ENCODE measurements around the gene GNA14. TPM values are rescaled to one million over a fixed set of nuclear protein-coding genes. Genes with fewer than 3 reads are reported as not detected.

Gene GNA14
- total RNA-seq, 2 experiments from 2014 or later, result not detected

DNA sequence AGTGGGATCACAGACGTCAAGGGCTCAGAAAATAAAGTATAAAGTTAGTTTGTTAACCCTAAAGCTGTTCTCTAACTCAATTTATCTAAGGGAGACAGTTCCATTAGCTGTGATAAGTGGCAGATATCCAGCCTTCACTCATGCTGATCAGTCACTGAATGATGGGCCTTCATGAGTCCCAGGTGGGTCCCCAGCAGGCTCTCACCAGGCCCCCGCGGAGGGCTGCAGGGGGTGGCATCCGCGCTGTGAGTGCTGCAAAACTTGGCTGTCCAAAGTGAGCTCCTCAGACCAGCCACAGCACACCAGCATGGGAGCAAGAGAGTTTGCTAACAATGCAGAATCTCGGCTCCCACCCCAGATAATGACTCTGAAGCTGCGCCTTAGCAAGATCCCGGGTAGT is 187.2 kb downstream of the GNA14 start:
- CTCF ChIA-PET, result interaction anchor here (1.2 to 9.0 kb wide), 3 partner anchors 15 to 575 kb away, joined by 3 to 132 read pairs (median 7); no protein-coding TSS in a partner anchor
- Mint-ChIP-seq H3K36me3 (no peaks in the 10 kb centered on the region), H3K27me3 (peaks cover 1% of the 10 kb centered on the region), H3K27ac (no peak overlapping the region), H3K4me1 (ENCODE audit: low read depth) (peaks cover 9% of the 10 kb centered on the region), H3K9me3 (no peaks in the 10 kb centered on the region), H3K4me3 (no peak overlapping the region)
- intact Hi-C loops (cut with micrococcal nuclease), result no loop called here
- DNase-seq, result no peak
- POLR2A ChIA-PET, result interaction anchor here (0.8 kb wide), 1 partner anchor 10 kb away, joined by 3 read pairs; no protein-coding TSS in a partner anchor

DNA sequence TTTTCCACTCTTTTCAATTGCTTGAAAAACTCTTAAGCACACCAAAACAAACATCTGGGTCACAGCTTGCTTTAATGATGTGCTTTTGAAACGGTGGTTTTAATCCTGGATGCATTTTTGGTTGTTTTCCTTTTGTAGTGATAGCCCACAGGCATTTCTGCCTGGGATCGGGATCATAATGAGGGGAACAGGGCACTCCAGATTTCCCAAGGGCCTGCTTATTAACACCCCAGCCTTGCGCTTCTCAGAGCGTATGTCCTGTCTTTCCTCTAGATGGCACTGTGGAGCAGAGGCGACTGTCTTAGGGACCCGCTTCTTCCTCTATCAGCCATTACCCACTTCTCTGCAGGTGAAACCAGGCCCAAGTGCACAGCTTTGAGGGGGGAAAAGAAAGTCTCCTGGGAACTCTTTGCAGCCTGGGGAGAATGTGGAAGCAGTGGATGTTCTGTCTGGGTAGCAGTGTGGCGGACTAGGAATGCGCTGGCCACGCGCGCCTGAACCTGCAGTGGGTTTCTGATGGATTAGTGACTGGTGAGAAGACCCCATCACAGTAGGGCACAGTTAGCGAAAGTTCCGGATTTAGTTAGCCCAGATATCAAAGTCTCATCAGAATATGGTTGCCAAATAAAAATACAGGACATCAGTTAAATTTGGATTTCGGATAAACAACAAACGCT is 190.1 kb downstream of the GNA14 start:
- CTCF ChIA-PET, result interaction anchor here (0.6 to 9.0 kb wide), 46 partner anchors 9 to 664 kb away, joined by 3 to 132 read pairs (median 4); partner anchors contain the start of gene VPS13A
- Mint-ChIP-seq H3K9me3 (no peaks in the 10 kb centered on the region), H3K4me1 (ENCODE audit: low read depth) (peaks cover 13% of the 10 kb centered on the region), H3K27me3 (no peaks in the 10 kb centered on the region), H3K27ac (no peak overlapping the region), H3K36me3 (no peaks in the 10 kb centered on the region), H3K4me3 (no peak overlapping the region)
- POLR2A ChIA-PET, result no interaction called here
- intact Hi-C loops (cut with micrococcal nuclease), result loop anchor here (1.0 to 10.0 kb wide), 9 partner anchors 18 to 757 kb away; partner anchors contain the start of genes GNA14, GNAQ and VPS13A
- peak; percentile 75 for DNase-seq

DNA sequence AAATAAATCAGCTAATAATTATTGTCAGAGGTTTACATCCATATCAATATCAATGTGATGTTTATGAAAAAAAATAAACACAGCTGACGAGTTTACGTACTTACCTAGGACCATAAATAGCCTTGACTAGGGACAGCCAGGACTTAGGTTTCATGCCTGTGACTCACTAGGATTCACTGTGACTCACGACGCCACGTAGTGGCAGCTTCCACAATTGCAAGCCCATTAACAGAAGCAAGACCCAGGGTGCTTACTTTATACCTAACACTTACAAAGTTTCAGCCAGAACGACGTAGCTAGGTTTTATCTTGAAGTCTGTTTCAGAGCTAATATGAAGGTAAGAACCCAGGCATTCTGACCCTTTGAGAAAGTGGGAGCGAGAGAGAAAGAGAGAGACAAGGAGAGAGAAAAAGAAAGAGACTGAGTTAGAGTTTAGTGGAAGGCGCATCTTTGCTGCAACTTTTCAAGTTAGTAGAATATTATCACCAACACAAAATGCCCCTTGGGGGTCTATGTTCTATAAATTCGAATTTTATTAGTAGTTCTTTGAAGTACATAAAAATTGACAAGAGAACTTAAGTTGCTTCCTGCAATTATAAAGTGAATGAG is 191.2 kb downstream of the GNA14 start:
- no peak overlapping the region for H3K4me3 Mint-ChIP-seq
- H3K4me1 Mint-ChIP-seq (ENCODE audit: low read depth), result peaks cover 13% of the 10 kb centered on the region
- H3K9me3 Mint-ChIP-seq, result no peaks in the 10 kb centered on the region
- H3K27ac Mint-ChIP-seq, result no peak overlapping the region
- POLR2A ChIA-PET, result interaction anchor here (0.6 kb wide), 1 partner anchor 20 kb away, joined by 3 read pairs; no protein-coding TSS in a partner anchor
- CTCF ChIA-PET, result interaction anchor here (0.5 to 9.0 kb wide), 61 partner anchors 8 to 665 kb away, joined by 3 to 132 read pairs (median 4); partner anchors contain the start of gene VPS13A
- H3K36me3 Mint-ChIP-seq, result no peaks in the 10 kb centered on the region
- intact Hi-C loops (cut with micrococcal nuclease), result loop anchor here (1.0 to 10.0 kb wide), 5 partner anchors 190 to 758 kb away; partner anchors contain the start of genes GNA14 and GNAQ
- DNase-seq, result peak; percentile 91
- no peaks in the 10 kb centered on the region for H3K27me3 Mint-ChIP-seq

DNA sequence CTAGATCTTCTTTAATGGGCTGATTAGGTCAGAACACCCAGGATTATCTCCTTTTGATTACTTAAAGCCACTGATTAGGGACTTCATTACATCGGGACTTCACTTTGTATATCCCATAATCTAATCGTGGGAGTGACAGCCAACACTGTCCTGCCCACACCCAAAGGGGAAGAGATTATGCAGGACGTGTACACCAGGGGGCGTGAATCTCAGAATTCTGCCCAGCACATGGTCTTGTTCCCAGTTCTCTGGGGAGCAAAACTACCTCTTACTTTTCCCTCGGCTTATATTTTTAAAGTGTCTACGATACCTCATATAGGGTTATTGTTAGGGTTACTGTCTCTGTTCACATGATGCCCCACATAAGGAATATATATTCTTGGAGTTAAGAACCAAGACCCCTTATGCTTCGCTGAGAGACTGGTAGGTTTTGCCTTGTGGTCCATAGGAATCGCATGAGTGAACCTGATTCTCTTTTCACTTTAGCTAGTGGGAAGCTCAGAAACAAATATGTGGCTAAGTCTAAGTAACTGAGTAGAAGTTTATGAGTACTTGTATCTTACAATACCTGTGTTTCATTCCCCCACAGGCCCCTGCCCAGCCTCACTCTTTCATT is 192.7 kb downstream of the GNA14 start:
- ChIA-PET POLR2A (no interaction called here), CTCF (interaction anchor here (0.8 to 9.0 kb wide), 21 partner anchors 8 to 667 kb away, joined by 3 to 132 read pairs (median 11); no protein-coding TSS in a partner anchor)
- peaks cover 3% of the 10 kb centered on the region for H3K27me3 Mint-ChIP-seq
- H3K36me3 Mint-ChIP-seq, result no peaks in the 10 kb centered on the region
- H3K27ac Mint-ChIP-seq, result no peak overlapping the region
- intact Hi-C loops (cut with micrococcal nuclease), result loop anchor here (1.0 to 10.0 kb wide), 5 partner anchors 33 to 759 kb away; partner anchors contain the start of genes GNA14 and GNAQ
- no peaks in the 10 kb centered on the region for H3K9me3 Mint-ChIP-seq
- peaks cover 13% of the 10 kb centered on the region for H3K4me1 Mint-ChIP-seq (ENCODE audit: low read depth)
- H3K4me3 Mint-ChIP-seq, result no peak overlapping the region
- peak; percentile 68 for DNase-seq

DNA sequence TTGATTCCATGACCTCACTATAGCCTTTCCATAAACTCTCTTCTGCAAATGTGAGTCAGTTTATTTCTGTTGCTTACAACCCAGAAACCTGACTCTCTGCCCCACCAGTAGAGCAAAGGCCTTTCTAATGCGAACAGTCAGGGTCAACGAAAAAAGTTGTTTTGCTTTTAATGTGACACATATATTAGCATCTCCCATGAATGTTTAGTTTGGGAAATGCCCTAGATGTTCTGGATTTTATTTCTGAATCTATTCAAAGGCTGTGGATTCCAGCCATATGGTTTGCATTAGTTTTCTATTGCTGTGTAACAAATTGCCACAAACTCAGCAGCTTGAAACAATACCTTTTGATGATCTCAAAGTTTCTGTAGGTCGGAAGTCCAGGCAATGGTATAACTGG is 193.5 kb downstream of the GNA14 start:
- intact Hi-C loops (cut with micrococcal nuclease), result loop anchor here (1.0 to 10.0 kb wide), 5 partner anchors 34 to 760 kb away; partner anchors contain the start of genes GNA14 and GNAQ
- CTCF ChIA-PET, result interaction anchor here (0.6 to 9.0 kb wide), 11 partner anchors 12 to 705 kb away, joined by 3 to 132 read pairs (median 6); no protein-coding TSS in a partner anchor
- Mint-ChIP-seq H3K4me1 (ENCODE audit: low read depth) (peaks cover 13% of the 10 kb centered on the region), H3K36me3 (no peaks in the 10 kb centered on the region), H3K27ac (no peak overlapping the region), H3K27me3 (peaks cover 3% of the 10 kb centered on the region), H3K9me3 (no peaks in the 10 kb centered on the region), H3K4me3 (no peak overlapping the region)
- no peak for DNase-seq
- POLR2A ChIA-PET, result no interaction called here

DNA sequence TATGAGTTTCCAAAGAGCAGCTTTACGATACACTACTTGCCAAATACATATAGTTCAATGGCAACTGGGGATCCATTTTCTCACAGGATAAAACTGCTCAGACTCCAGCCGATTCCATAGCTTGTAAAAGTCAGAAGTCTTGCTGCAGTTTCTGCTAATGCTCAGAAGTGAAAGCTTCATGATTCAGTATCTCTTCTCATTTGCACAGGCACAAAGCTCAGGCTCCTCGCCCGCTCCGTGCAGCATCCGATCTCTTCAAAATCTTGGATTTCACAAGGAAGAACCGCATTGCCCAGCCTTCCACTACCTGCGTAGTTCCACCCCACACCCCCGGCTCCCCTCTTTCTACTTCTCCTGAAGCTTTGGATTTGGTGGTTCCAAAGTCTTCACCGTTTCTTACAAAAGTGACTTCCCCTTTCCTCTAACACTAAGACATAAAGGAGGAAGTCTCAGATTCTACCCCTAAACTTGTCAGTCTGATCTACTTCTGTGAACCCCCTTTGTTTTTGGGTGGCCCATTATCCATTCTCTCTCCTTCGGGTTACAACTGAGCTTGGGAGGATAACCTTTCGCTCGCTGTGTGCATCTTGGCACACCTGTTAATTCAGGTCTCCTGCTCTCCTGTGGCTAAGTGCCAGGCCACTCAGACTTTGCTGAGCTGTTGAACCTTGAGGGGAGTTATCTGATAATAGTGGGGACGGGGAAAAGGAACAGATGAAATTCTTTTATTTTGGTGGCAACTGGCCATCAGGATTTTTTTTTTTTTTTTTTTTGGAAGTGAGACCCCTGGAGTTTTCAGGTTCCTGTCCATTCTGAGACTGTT is 194.1 kb downstream of the GNA14 start:
- ChIA-PET POLR2A (no interaction called here), CTCF (interaction anchor here (0.6 to 9.0 kb wide), 10 partner anchors 12 to 705 kb away, joined by 3 to 132 read pairs (median 6); no protein-coding TSS in a partner anchor)
- peaks cover 13% of the 10 kb centered on the region for H3K4me1 Mint-ChIP-seq (ENCODE audit: low read depth)
- intact Hi-C loops (cut with micrococcal nuclease), result loop anchor here (10.0 kb wide), 2 partner anchors 391 to 761 kb away; no protein-coding TSS in a partner anchor
- H3K9me3 Mint-ChIP-seq, result no peaks in the 10 kb centered on the region
- H3K27ac Mint-ChIP-seq, result no peak overlapping the region
- no peak for DNase-seq
- no peaks in the 10 kb centered on the region for H3K36me3 Mint-ChIP-seq
- peak overlapping the region; percentile 51 for H3K4me3 Mint-ChIP-seq
- H3K27me3 Mint-ChIP-seq, result peaks cover 5% of the 10 kb centered on the region

DNA sequence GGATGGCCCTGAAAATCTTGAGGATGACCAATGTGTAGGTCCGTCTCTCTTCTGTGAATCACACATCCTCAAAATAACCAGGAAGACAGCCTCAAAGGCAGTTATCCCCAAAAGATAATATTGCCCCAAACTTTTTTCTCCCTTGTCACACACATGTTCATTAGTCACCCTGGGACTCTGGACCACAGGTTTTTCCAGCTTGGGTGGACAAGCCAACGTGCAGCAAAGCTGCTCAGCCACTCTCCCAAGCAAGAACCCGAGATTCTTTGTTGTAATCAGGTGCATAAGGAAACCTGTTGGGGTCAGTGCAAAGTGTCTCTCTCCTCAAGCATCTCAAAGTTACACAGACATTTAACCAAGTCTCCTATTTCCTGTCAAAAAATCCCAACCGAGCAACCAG is 196.6 kb downstream of the GNA14 start:
- intact Hi-C loops (cut with micrococcal nuclease), result loop anchor here (10.0 kb wide), 2 partner anchors 393 to 763 kb away; no protein-coding TSS in a partner anchor

DNA sequence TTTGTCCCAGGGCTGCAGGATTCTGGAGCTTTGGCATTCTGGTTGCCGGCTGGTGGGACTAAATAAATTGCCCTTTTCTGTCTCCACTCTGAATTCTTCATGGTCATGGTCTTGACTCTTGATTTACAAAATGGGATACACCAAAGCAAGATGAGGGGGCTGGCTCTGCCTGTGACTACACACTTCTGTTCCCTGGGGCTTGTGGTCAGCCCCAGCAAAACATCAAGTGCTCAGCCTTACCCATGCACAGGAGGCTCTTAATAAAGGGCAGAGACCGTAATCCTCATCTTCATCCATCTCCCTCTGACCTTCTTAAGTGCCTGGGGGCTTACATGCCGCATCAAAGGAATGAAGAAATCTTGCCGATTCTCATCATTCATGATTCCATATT is 198.0 kb downstream of the GNA14 start:
- intact Hi-C loops (cut with micrococcal nuclease), result loop anchor here (10.0 kb wide), 2 partner anchors 395 to 765 kb away; no protein-coding TSS in a partner anchor
- peaks cover 5% of the 10 kb centered on the region for H3K27me3 Mint-ChIP-seq
- no peak overlapping the region for H3K4me3 Mint-ChIP-seq

More for the DNA sequence above, 196.6 kb downstream of the GNA14 start:
- Mint-ChIP-seq H3K4me3 (no peak overlapping the region), H3K9me3 (peaks cover 8% of the 10 kb centered on the region), H3K36me3 (no peaks in the 10 kb centered on the region), H3K4me1 (ENCODE audit: low read depth) (peaks cover 5% of the 10 kb centered on the region), H3K27me3 (peaks cover 5% of the 10 kb centered on the region), H3K27ac (no peak overlapping the region)
- no peak for DNase-seq
- ChIA-PET CTCF (interaction anchor here (0.6 to 4.8 kb wide), 2 partner anchors 17 to 215 kb away, joined by 3 to 26 read pairs; no protein-coding TSS in a partner anchor), POLR2A (interaction anchor here (0.7 kb wide), 1 partner anchor 9 kb away, joined by 3 read pairs; no protein-coding TSS in a partner anchor)

DNA sequence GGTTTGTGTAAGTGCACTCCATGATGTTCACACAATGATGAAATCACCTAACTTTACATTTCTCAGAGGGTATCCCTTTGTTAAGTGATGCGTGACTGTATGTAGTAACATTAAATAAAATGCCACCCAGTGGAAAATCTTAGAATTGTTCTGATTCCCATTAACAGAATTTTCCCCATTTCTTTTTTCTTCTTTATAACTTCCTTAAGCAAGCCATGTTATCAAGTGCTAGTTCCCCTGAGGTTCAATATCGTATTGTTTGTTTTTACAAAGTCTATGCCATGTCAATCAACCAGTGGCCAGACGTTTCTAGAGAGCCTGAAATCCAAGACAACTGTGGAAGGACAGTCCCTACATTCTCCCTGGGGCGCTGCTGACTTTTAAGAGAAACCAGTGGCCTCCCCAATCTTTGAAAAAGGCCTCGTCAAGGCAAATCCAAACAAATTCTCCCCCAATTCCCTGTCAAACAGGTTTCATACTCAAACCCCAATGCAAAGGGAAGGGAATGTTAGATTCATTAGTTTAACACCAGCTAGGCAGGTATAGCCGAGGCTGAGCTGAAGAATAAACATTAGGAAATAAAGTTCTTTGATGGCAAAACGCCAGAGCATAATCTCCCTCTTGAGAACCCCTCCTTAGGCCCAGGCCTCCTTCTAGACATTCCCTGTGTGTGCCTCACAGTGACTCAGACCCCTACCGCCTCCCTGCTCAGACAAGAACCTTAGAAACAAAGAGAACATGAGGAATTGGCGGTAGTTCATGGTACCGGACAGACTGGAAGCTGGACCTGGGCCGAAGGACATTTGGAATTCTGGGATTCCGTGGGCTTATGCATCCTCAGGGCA is 198.7 kb downstream of the GNA14 start:
- Mint-ChIP-seq H3K9me3 (peaks cover 8% of the 10 kb centered on the region), H3K27me3 (peaks cover 5% of the 10 kb centered on the region), H3K4me3 (no peak overlapping the region), H3K4me1 (ENCODE audit: low read depth) (peaks cover 5% of the 10 kb centered on the region), H3K27ac (no peak overlapping the region), H3K36me3 (no peaks in the 10 kb centered on the region)
- intact Hi-C loops (cut with micrococcal nuclease), result loop anchor here (10.0 kb wide), 2 partner anchors 395 to 765 kb away; no protein-coding TSS in a partner anchor
- CTCF ChIA-PET, result no interaction called here
- DNase-seq, result no peak
- POLR2A ChIA-PET, result no interaction called here

More for the DNA sequence above, 198.0 kb downstream of the GNA14 start:
- ChIA-PET CTCF (interaction anchor here (1.1 kb wide), 1 partner anchor 39 kb away, joined by 4 read pairs; no protein-coding TSS in a partner anchor), POLR2A (no interaction called here)
- DNase-seq, result no peak
- Mint-ChIP-seq H3K27ac (no peak overlapping the region), H3K9me3 (peaks cover 8% of the 10 kb centered on the region), H3K36me3 (no peaks in the 10 kb centered on the region), H3K4me1 (ENCODE audit: low read depth) (peaks cover 5% of the 10 kb centered on the region)

DNA sequence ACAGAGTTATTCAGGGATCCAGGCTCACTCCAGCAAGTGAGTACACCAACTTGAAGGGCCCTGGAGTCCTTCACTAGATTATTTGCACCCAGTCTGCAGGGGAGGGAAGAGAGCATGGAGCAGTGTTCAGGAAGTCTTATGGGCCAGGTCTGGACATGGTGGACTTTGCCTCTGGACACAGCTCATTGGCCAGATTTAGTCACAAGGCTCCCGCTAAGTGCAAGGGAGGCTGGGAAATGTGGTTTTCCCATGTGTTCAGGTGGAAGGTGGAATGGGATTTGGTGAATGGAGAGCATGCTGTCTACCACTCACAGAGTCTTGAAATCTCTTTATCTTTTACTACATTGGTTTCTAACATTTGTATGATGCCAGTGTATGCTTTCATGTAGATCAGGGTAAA is 200.5 kb downstream of the GNA14 start:
- peaks cover 5% of the 10 kb centered on the region for H3K27me3 Mint-ChIP-seq
- no peak for DNase-seq
- H3K4me3 Mint-ChIP-seq, result no peak overlapping the region
- POLR2A ChIA-PET, result no interaction called here
- intact Hi-C loops (cut with micrococcal nuclease), result no loop called here
- H3K36me3 Mint-ChIP-seq, result no peaks in the 10 kb centered on the region
- H3K27ac Mint-ChIP-seq, result no peak overlapping the region
- no peaks in the 10 kb centered on the region for H3K4me1 Mint-ChIP-seq (ENCODE audit: low read depth)
- CTCF ChIA-PET, result interaction anchor here (2.7 kb wide), 1 partner anchor 9 kb away, joined by 11 read pairs; no protein-coding TSS in a partner anchor
- peaks cover 8% of the 10 kb centered on the region for H3K9me3 Mint-ChIP-seq
